Measurements from ENCODE around the gene IQCF5. TPM values are rescaled to one million over a fixed set of nuclear protein-coding genes. Genes with fewer than 3 reads are reported as not detected.

The IQCF5 gene
- total and polyA plus RNA-seq, 2 donors (not counting 1 experiment from before 2014, with no cell fraction given) = not detected

GRCh38 chr3:51845129-51845528 is 30.3 kb downstream of the IQCF5 start:
- no peaks in the 10 kb centered on the region for H3K4me1 ChIP-seq (ENCODE audit: control insufficient read depth in 2 of 2, insufficient read depth in 2 of 2, low read length in 2 of 2)
- no peaks in the 10 kb centered on the region for H4K20me1 ChIP-seq (ENCODE audit: control insufficient read depth, insufficient read depth, low read length, poor library complexity, severe bottlenecking)
- DNase-seq = no peak
- no peak overlapping the region for H3K27ac Mint-ChIP-seq
- H3K36me3 ChIP-seq (replicated peaks in 1 of 2; ENCODE audit: control extremely low read depth in 1 of 2, control insufficient read depth in 1 of 2, extremely low read depth in 1 of 2, insufficient read depth in 2 of 2, low read length in 1 of 2) = no peaks in the 10 kb centered on the region
- no peak overlapping the region for H2AFZ ChIP-seq (ENCODE audit: insufficient read depth, low read depth, low read length, poor library complexity, severe bottlenecking)
- TF ChIP-seq EZH2 (IDR thresholded peaks at IDR 0.05; ENCODE audit: borderline replicate concordance, insufficient read depth, low read depth, low read length, poor library complexity, severe bottlenecking) = no peak
- no peak for TF ChIP-seq CTCF (IDR thresholded peaks at IDR 0.05)
- no peak for ATAC-seq (ENCODE audit: low read depth)
- no peaks in the 10 kb centered on the region for H3K4me1 Mint-ChIP-seq
- peaks cover 0 to 16% (median 6%) of the 10 kb centered on the region in 4 experiments for H3K27me3 ChIP-seq (replicated peaks in 1 of 4; ENCODE audit: control extremely low read depth in 1 of 4, control insufficient read depth in 3 of 4, insufficient read depth in 4 of 4, low read length in 3 of 4)
- H3K79me2 ChIP-seq (ENCODE audit: control insufficient read depth, insufficient read depth, low read length) = no peaks in the 10 kb centered on the region
- H3K4me2 ChIP-seq (replicated peaks; ENCODE audit: low read depth, low read length, poor library complexity, severe bottlenecking) = no peak overlapping the region
- peaks cover 7 to 11% (median 9%) of the 10 kb centered on the region in 3 donors for H3K9me3 ChIP-seq (ENCODE audit: control extremely low read depth in 1 of 3, control insufficient read depth in 2 of 3, insufficient read depth in 1 of 3, low read length in 2 of 3)
- POLR2A ChIA-PET = no interaction called here
- 96% methylated on average over 6 of the region's 7 CpGs for WGBS (ENCODE audit: insufficient coverage)
- H3K9me3 Mint-ChIP-seq (ENCODE audit: insufficient read depth) = no peaks in the 10 kb centered on the region
- H3K4me3 Mint-ChIP-seq = no peak overlapping the region
- H3K27ac ChIP-seq (ENCODE audit: low read length in 2 of 2) = no peak overlapping the region
- CTCF ChIA-PET = no interaction called here
- no peak overlapping the region for H3K9ac ChIP-seq (ENCODE audit: low read length)
- peaks cover 26% of the 10 kb centered on the region for H3K27me3 Mint-ChIP-seq
- no peak overlapping the region for H3K4me3 ChIP-seq (ENCODE audit: control extremely low read depth in 1 of 5, extremely low read depth in 1 of 5, insufficient read depth in 1 of 5, low read depth in 2 of 5, low read length in 4 of 5)
- intact Hi-C loops (cut with micrococcal nuclease) = no loop called here

GRCh38 chr3:51836606-51837005 is 38.8 kb downstream of the IQCF5 start:
- CTCF ChIA-PET = interaction anchor here (1.7 kb wide), 1 partner anchor 37 kb away, joined by 5 read pairs; no protein-coding TSS in a partner anchor

More at GRCh38 chr3:51836606-51837005, 38.8 kb downstream of the IQCF5 start:
- no peak overlapping the region for H3K27ac Mint-ChIP-seq
- H3K9me3 Mint-ChIP-seq (ENCODE audit: insufficient read depth) = no peaks in the 10 kb centered on the region
- peaks cover 35% of the 10 kb centered on the region for H3K27me3 Mint-ChIP-seq
- no peak overlapping the region for H3K4me3 Mint-ChIP-seq
- DNase-seq (no peak), ATAC-seq (ENCODE audit: low read depth) (no peak)
- no peak overlapping the region for H2AFZ ChIP-seq (ENCODE audit: insufficient read depth, low read depth, low read length, poor library complexity, severe bottlenecking)
- no peaks in the 10 kb centered on the region for H3K36me3 ChIP-seq (replicated peaks in 1 of 2; ENCODE audit: control extremely low read depth in 1 of 2, control insufficient read depth in 1 of 2, extremely low read depth in 1 of 2, insufficient read depth in 2 of 2, low read length in 1 of 2)
- H3K4me1 Mint-ChIP-seq = no peaks in the 10 kb centered on the region
- H3K4me2 ChIP-seq (replicated peaks; ENCODE audit: low read depth, low read length, poor library complexity, severe bottlenecking) = no peak overlapping the region
- H3K27ac ChIP-seq (ENCODE audit: low read length in 2 of 2) = no peak overlapping the region
- intact Hi-C loops (cut with micrococcal nuclease) = no loop called here
- peaks cover 0 to 3% (median 0%) of the 10 kb centered on the region in 3 donors for H3K9me3 ChIP-seq (ENCODE audit: control extremely low read depth in 1 of 3, control insufficient read depth in 2 of 3, insufficient read depth in 1 of 3, low read length in 2 of 3)
- H3K9ac ChIP-seq (ENCODE audit: low read length) = no peak overlapping the region
- H3K27me3 ChIP-seq (replicated peaks in 1 of 4; ENCODE audit: control extremely low read depth in 1 of 4, control insufficient read depth in 3 of 4, insufficient read depth in 4 of 4, low read length in 3 of 4) = peaks cover 0 to 11% (median 7%) of the 10 kb centered on the region in 4 experiments
- no peaks in the 10 kb centered on the region for H4K20me1 ChIP-seq (ENCODE audit: control insufficient read depth, insufficient read depth, low read length, poor library complexity, severe bottlenecking)
- TF ChIP-seq CTCF (IDR thresholded peaks at IDR 0.05) (no peak), EZH2 (IDR thresholded peaks at IDR 0.05; ENCODE audit: borderline replicate concordance, insufficient read depth, low read depth, low read length, poor library complexity, severe bottlenecking) (no peak)
- no peaks in the 10 kb centered on the region for H3K4me1 ChIP-seq (ENCODE audit: control insufficient read depth in 2 of 2, insufficient read depth in 2 of 2, low read length in 2 of 2)
- POLR2A ChIA-PET = no interaction called here
- H3K79me2 ChIP-seq (ENCODE audit: control insufficient read depth, insufficient read depth, low read length) = no peaks in the 10 kb centered on the region
- H3K4me3 ChIP-seq (ENCODE audit: control extremely low read depth in 1 of 5, extremely low read depth in 1 of 5, insufficient read depth in 1 of 5, low read depth in 2 of 5, low read length in 4 of 5) = no peak overlapping the region
- no CpG with 5 or more reads among the region's 5 CpGs for WGBS (ENCODE audit: insufficient coverage)

Data from B cell (primary cell).